ENCODE measurements around the gene ARRB2.

The ARRB2 gene

DNA sequence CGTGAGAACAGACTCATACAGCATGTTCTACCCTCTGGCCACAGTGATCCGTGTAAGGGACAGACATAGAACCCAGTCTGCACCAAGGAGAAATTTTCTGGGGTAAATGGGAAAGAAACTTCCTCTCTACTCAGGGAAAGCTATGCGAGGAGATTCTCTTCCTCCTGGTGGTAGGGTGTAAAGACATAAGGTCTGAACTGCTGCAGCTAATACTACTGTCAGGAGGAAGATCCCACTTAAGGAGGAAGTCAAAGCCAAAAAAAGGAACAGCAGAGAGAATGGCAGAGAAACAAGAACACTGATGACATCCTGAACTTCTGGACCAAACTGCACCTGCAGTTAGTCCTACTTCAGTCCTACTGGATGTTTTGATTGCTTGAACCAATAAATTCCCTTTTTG lies 54.2 kb downstream of the ARRB2 start:
- no peak for DNase-seq (ENCODE audit: low read depth)

DNA sequence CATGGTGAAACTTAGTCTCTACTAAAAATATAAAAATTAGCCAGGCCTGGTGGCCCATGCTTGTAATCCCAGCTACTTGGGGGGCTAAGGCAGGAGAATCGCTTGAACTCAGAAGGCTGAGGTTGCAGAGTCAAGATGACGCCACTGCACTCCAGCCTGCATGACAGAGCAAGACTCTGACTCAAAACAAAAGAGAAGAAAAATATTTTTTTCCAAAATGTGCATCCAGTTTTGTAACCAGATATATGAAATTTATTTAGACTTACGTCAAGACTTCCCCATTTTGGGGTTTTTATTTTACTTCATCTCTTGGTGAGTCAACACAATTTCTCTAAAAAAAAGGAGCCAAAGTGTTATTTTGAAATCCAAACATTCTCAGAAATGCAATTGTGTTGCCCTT lies 55.8 kb downstream of the ARRB2 start:
- DNase-seq (ENCODE audit: low read depth): no peak

DNA sequence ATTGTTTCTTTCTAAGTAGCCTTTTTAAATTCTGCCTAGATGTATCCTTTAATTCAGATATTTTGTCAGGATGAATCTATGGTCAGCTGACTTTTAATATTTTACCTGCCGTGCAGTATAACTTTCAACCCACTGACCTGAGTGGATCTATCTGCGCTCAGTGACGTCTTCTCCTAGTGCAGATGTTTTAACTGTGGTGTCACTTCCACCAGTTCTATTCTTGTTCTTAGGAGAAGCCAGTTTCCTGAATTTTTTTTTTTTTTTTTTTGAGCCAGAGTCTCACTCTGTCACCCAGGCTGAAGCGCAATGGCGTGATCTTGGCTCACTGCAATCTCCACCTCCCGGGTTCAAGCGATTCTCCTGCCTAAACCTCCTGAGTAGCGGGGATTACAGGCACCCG lies 56.3 kb downstream of the ARRB2 start:
- DNase-seq (ENCODE audit: low read depth): no peak

DNA sequence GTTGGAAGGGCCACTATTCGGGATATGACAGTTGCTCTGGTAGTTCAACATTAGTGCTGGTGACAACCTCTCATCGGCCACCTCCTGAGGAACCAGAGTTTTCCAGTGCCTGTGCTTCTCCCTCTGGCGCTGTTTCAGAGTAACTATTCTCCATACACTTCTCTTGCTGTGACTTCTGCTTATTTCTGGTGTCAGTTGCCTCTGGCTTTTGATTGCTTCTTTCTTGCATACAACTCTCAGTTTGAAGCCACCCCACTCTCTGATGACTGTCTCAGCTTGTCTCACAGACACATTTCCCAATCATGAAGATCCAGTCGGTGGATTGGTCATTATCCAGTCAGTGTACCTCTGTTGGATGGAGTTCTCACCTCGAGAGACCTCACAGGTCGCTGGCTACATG lies 57.9 kb downstream of the ARRB2 start:
- no peak for DNase-seq (ENCODE audit: low read depth)

DNA sequence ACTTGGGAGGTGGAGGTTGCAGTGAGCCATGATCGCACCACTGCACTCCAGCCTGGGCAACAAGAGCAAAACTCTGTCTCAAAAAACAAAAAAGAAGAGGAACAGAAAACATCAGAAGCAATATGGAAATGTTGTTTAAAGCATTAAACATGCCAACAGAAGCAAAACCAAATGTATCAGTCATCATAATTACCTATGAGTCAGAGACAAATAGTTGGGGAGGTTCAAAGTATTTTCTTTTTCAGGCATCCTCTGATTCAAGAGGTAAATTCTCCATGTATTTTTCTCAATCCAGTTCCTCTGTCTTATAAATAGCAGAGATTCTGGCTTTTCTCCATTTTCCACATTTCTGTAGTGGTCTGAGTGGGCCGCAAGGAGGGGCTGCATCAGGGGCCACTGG lies 59.2 kb downstream of the ARRB2 start:
- DNase-seq (ENCODE audit: low read depth): no peak

Measured in activated T-cell treated with anti-CD3 and anti-CD28 coated beads for 24 hours (primary cell).